ENCODE results near the gene LPIN2. TPM values are rescaled to one million over a fixed set of nuclear protein-coding genes. Genes with fewer than 3 reads are reported as not detected.
A peak's percentile ranks its signal among the peaks of the same experiment; 100 is the strongest.

LPIN2 gene
- total and polyA plus RNA-seq, 2 of the 4 experiments (the other 2 are of a cell fraction), result 16.2 to 21.9 TPM

DNA sequence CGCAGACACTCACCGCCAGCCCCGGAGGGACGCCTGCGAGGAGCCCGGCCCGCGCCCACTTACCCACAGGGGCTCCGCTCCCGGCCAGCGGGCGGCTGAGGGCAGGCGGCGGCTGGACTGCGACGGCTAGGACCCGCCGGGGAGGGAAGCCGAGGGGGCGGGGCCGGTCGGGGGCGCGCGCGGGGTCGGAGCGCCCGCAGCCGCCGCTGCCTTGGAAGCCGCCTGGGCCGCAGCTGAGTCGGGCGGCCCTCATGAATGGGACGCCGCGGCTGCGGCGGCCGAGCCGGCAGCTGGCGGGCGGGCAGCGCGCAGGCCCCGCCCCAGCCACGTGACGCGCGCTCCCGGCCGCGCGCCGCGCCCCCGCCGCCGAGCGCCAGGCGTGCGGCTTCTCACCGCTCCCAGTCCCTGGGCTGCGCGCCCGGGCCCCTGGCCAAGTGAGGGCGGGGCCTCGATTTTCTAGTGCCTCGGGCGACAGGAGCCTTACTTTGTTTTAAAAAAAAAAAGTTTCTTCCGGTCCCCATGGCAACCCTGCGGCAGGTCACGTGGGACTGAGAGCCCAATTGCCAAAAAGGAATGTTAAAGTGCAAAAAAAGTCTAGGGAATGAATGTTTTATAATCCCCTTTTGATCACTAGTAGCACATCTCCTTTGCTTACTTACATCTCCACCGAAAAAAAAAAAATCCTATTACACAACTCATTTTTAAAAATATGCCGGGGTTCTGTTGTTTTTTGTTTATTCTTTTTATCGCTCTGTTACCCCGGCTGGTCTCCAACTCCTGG, at the start of gene LPIN2 (continued):
- TF ChIP-seq MAZ (IDR thresholded peaks at IDR 0.05; ENCODE audit: borderline replicate concordance, low read depth, low read length) (peak; percentile 88; the same call in 1 of the 2 replicates), RAD21 (IDR thresholded peaks at IDR 0.05; ENCODE audit: low read length) (no peak), CHD1 (IDR thresholded peaks at IDR 0.05; ENCODE audit: low read depth, low read length) (no peak), MAFK (IDR thresholded peaks at IDR 0.05; ENCODE audit: low read depth, low read length) (no peak), SMC3 (IDR thresholded peaks at IDR 0.05; ENCODE audit: low read depth, low read length) (no peak), POLR2A (IDR thresholded peaks at IDR 0.05; ENCODE audit: low read depth, low read length) (peak; percentile 85)
- TF ChIP-seq, protein P1, sequence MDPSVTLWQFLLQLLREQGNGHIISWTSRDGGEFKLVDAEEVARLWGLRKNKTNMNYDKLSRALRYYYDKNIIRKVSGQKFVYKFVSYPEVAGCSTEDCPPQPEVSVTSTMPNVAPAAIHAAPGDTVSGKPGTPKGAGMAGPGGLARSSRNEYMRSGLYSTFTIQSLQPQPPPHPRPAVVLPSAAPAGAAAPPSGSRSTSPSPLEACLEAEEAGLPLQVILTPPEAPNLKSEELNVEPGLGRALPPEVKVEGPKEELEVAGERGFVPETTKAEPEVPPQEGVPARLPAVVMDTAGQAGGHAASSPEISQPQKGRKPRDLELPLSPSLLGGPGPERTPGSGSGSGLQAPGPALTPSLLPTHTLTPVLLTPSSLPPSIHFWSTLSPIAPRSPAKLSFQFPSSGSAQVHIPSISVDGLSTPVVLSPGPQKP (IDR thresholded peaks at IDR 0.05; ENCODE audit: borderline replicate concordance, low read depth, low read length), result no peak

All from IMR-90 (cell line).